Stomach (tissue), 9 donors: ENCODE results near the gene B3GNT8. TPM values are rescaled to one million over a fixed set of nuclear protein-coding genes. Genes with fewer than 3 reads are reported as not detected.

Experiments used
- DNase-seq, 2 donors: peaks; one replicate each; pipeline versions ENCODE4 v3.0.0 to v3.0.0-alpha.2; 2013 to 2019
- H3K27ac ChIP-seq, 5 donors: fragments of 200-600 bp in 4 of 5; sonication (generic) in 4 of 5; one replicate each; pipeline ENCODE4 v1.5.1; 2013 to 2019; ENCODE audit warnings: mild to moderate bottlenecking in 1 of 5, moderate library complexity in 1 of 5
- H3K27me3 ChIP-seq, 3 donors: fragments of 200-600 bp; sonication (generic); one replicate each; pipeline ENCODE4 v1.5.1; 2017 to 2019; ENCODE audit warnings: mixed run types in 1 of 3
- H3K36me3 ChIP-seq, 4 donors: fragments of 200-600 bp; sonication (generic); 1 replicate in 3 of 4; 2 replicates in 1 of 4; pipeline ENCODE4 v1.5.1; 2016 to 2019
- H3K4me1 ChIP-seq, 4 donors: fragments of 200-600 bp; sonication (generic); one replicate each; pipeline ENCODE4 v1.5.1; 2016 to 2019
- H3K4me3 ChIP-seq, 4 donors: fragments of 200-600 bp; sonication (generic) in 3 of 4; one replicate each; pipeline ENCODE4 v1.5.1; 2016 to 2019; ENCODE audit warnings: mild to moderate bottlenecking in 1 of 4
- H3K9me3 ChIP-seq, 4 donors: fragments of 200-600 bp; sonication (generic); one replicate each; pipeline ENCODE4 v1.5.1; 2016 to 2019
- CTCF ChIP-seq, 7 experiments: fragments of 450-650 bp in 4 of 7; fragments of 200-600 bp in 3 of 7; sonication (generic) in 3 of 7; IDR thresholded peaks; one replicate each; pipeline ENCODE4 v1.5.1; 2016 to 2019; ENCODE audit warnings: antibody characterized with exemption in 7 of 7, control low read depth in 2 of 7, mild to moderate bottlenecking in 1 of 7
- EP300 ChIP-seq: sonication (generic); formaldehyde crosslinking; IDR thresholded peaks from one replicate; pipeline ENCODE4 v1.6.1; 2017; ENCODE audit warnings: antibody characterized with exemption
- POLR2A ChIP-seq, 4 donors: fragments of 450-650 bp; IDR thresholded peaks; one replicate each; pipeline ENCODE4 v1.6.1; 2016; ENCODE audit warnings: antibody characterized with exemption in 4 of 4, control low read depth in 2 of 4, mild to moderate bottlenecking in 1 of 4, moderate library complexity in 1 of 4
- POLR2AphosphoS5 ChIP-seq, 3 donors: sonication (generic); formaldehyde crosslinking; IDR thresholded peaks; one replicate each; pipeline ENCODE4 v1.6.1; 2016; ENCODE audit warnings: antibody characterized with exemption in 3 of 3
- WGBS, 5 donors: extraction: QIAGEN DNeasy Blood & Tissue Kit in 3 of 5; methylation state at CpG; one replicate each; pipeline versions ENCODE4 v1.1.5 to v1.1.7; 2013 to 2018; 5-methylcytosine and 5-hydroxymethylcytosine counted together
- intact Hi-C: fragments of 100-400 bp; cut with DNase I; formaldehyde crosslinking; loops from one replicate; pipeline ENCODE4 v1.15.1; 2023; ENCODE audit warnings: low total_unique reads
- polyA plus RNA-seq, 3 donors: library from polyadenylated mRNA; stranded (reverse); fragments of 200-250 nt; gene quantifications; one replicate each; pipeline ENCODE4 v1.2.3, GENCODE V29; 2013
- total RNA-seq, 5 donors: library from RNA; depleted of rRNA; stranded (reverse); fragments of >200 nt; gene quantifications; one replicate each; pipeline versions ENCODE4 v1.1.0 to v1.2.3, GENCODE V29; 2014 to 2016
- donor health status: healthy with polysubstance abuse.
- donor health status: Bipolar disorder and iron deficiency.
- donor health status: healthy.

B3GNT8 gene
- total and polyA plus RNA-seq, 8 donors, result 0.92 to 158 (median 5.4) TPM; not detected in 2

- TF ChIP-seq POLR2AphosphoS5 (IDR thresholded peaks at IDR 0.05) (no peak), CTCF (IDR thresholded peaks at IDR 0.05) (no peak), POLR2A (IDR thresholded peaks at IDR 0.05) (no peak), EP300 (no peak)
- H3K27me3 ChIP-seq, result no peaks in the 10 kb centered on the region
- WGBS, 5 donors, result 53 to 87% (median 61%) methylated on average over 1 of the region's 1 CpG
- H3K27ac ChIP-seq, result peak overlapping the region; percentile 43 to 87 (median 80)
- H3K4me1 ChIP-seq, result peaks cover 27 to 50% (median 47%) of the 10 kb centered on the region in 4 donors
- intact Hi-C loops, result no loop called here
- peaks cover 28 to 64% (median 63%) of the 10 kb centered on the region in 4 donors for H3K36me3 ChIP-seq
- H3K4me3 ChIP-seq, result peak overlapping the region; percentile 46 to 56 (median 51)
- DNase-seq, result no peak
- no peaks in the 10 kb centered on the region for H3K9me3 ChIP-seq
Measured at GRCh38 chr19:41428481-41428859, 1.3 kb upstream of the B3GNT8 start.

GRCh38 chr19:41427647-41428480, 690 bp upstream of the B3GNT8 start:
- peaks cover 27 to 50% (median 47%) of the 10 kb centered on the region in 4 donors for H3K4me1 ChIP-seq
- H3K27me3 ChIP-seq, result no peaks in the 10 kb centered on the region
- peak in 1 of 2 donors; percentile 61 for DNase-seq
- WGBS, 5 donors, result 3 to 11% (median 6%) methylated on average over 20 to 23 of the region's 23 CpGs
- peak overlapping the region; percentile 43 to 87 (median 80) for H3K27ac ChIP-seq
- intact Hi-C loops, result no loop called here
- H3K4me3 ChIP-seq, result peak overlapping the region; percentile 46 to 56 (median 51)
- peaks cover 30 to 64% (median 63%) of the 10 kb centered on the region in 4 donors for H3K36me3 ChIP-seq
- TF ChIP-seq CTCF (IDR thresholded peaks at IDR 0.05) (peak in 1 of 7 experiments; percentile 10), EP300 (no peak), POLR2AphosphoS5 (IDR thresholded peaks at IDR 0.05) (no peak), POLR2A (IDR thresholded peaks at IDR 0.05) (no peak)
- H3K9me3 ChIP-seq, result no peaks in the 10 kb centered on the region

- peak overlapping the region; percentile 46 to 56 (median 51) for H3K4me3 ChIP-seq
- H3K4me1 ChIP-seq, result peaks cover 27 to 60% (median 49%) of the 10 kb centered on the region in 4 donors
- no peaks in the 10 kb centered on the region for H3K27me3 ChIP-seq
- no peaks in the 10 kb centered on the region for H3K9me3 ChIP-seq
- H3K36me3 ChIP-seq, result peaks cover 28 to 64% (median 63%) of the 10 kb centered on the region in 4 donors
- no peak for DNase-seq
- TF ChIP-seq POLR2AphosphoS5 (IDR thresholded peaks at IDR 0.05) (no peak), POLR2A (IDR thresholded peaks at IDR 0.05) (no peak), CTCF (IDR thresholded peaks at IDR 0.05) (no peak), EP300 (no peak)
- intact Hi-C loops, result no loop called here
- H3K27ac ChIP-seq, result peak overlapping the region in 4 of 5 donors; percentile 71 to 87 (median 82)
- 76 to 81% (median 77%) methylated on average over 16 to 36 of the region's 36 CpGs for WGBS, 5 donors
Measured at GRCh38 chr19:41426116-41426841, 895 bp downstream of the B3GNT8 start.
